ENCODE measurements around the gene OPN1MW3.
A peak's percentile ranks its signal among the peaks of the same experiment; 100 is the strongest.
"Not testable (repeated sequence)": the region's sequence is repeated elsewhere in the genome, so short reads cannot be mapped to it uniquely, and the experiment has no call there.

Gene OPN1MW3

DNA sequence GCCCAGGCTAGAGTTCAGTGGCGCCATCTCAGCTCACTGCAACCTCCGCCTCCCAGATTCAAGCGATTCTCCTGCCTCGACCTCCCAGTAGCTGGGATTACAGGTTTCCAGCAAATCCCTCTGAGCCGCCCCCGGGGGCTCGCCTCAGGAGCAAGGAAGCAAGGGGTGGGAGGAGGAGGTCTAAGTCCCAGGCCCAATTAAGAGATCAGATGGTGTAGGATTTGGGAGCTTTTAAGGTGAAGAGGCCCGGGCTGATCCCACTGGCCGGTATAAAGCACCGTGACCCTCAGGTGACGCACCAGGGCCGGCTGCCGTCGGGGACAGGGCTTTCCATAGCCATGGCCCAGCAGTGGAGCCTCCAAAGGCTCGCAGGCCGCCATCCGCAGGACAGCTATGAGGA is at the start of gene OPN1MW3:
OPN1MW3 (plus strand) TSS at position 301 of the 400 bp plus-strand sequence; CDS start at position 339, 38 bp downstream.
- not testable (repeated sequence) for DNase-seq

DNA sequence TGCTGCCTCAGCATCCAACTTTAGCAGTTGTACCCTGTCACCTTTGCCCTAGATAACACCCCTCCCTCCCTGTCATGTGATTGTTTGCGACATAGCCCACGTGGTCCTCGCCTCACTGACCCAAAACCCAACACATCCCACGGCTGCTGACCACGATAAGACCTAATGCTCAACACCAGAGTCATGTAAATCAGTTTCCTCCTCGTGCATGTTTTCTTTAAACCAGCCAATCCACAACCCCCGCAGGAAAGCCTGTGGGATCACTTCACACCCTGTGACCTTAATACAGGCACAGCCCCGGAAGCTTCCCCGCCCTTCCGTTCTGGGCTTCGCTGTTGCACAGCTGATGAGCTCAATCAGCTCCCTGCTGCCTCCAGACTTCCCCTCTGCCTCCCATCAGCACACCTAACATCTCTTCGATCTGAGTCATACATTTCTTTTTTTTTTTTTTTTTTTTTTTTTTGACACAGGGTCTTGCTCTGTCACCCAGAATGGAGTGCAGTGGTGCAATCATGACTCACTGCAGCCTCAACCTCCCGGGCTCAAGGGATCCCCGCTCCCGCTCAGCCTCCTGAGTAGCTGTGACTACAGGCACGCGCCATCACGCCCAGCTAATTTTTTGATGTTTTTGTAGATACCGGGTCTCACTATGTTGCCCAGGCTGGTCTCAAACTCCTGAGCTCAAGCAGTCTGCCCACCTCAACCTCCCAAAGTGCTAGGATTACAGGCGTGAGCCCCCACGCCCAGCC is 47.5 kb upstream of the OPN1MW3 start:
- not testable (repeated sequence) for DNase-seq

DNA sequence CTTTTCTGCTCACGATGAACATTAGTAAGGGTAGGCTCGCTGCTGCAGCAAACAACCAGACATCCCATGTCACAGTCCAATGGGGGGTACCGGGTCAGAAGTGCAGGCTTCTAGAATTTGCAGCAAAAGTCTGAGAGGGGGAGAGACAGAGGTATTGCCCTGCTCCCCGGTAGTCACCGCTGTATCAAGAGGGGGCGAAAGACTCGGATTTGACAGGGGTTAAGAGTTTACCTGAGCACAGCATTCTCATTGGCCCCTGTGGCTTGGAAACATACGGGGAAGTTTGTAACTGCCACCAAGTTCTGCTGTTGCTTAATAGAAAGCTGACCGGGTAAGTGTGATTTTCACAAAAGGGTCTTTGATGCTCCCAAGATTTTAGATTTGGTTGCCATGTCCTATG is 46.3 kb upstream of the OPN1MW3 start:
- DNase-seq: not testable (repeated sequence)

DNA sequence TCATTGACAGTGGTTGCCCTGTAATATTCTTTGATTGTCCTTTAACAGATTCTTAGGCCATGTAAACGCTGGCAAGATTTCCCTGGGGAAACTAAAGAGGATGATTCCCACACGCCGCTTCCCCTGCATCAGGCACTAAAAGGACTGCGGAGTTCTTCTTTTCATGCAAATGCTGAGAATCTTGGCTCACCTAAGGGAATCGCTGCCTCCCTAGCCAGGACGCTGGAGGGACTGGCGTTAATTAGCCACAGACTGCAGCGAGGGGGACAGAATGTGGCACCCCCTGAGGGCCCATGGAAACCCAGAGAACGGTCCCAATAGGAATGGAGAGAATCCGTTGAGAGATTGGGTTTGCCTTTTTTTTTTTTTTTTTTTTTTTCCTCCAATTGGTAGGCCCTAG is 45.9 kb upstream of the OPN1MW3 start:
- DNase-seq: not testable (repeated sequence)

DNA sequence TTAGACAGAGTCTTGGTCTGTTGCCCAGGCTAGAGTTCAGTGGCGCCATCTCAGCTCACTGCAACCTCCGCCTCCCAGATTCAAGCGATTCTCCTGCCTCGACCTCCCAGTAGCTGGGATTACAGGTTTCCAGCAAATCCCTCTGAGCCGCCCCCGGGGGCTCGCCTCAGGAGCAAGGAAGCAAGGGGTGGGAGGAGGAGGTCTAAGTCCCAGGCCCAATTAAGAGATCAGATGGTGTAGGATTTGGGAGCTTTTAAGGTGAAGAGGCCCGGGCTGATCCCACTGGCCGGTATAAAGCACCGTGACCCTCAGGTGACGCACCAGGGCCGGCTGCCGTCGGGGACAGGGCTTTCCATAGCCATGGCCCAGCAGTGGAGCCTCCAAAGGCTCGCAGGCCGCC is 37.9 kb upstream of the OPN1MW3 start, which contains the start of gene OPN1MW2:
OPN1MW2 (plus strand) TSS at position 301 of the 400 bp plus-strand sequence; CDS start at position 361, 60 bp downstream.
- not testable (repeated sequence) for DNase-seq

DNA sequence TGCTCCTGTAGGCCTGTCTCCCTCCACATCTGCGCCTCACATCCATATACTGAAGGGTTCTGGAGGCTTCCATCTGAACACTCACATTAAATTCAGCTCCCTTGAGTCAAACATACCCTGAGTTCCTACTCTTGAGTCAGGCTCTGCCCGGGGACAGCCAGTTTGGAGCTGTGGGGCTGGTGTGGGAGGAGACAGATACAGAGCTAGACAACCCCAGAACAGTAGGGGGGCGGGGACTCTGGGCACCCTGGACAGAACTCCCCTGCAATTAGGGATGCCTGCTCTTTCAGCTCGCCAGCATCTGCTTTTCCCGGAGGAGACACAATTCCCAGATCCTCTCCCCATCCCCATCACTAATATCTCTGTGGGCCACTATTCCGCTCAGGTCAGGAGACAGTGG is 32.1 kb upstream of the OPN1MW3 start:
- DNase-seq: not testable (repeated sequence)

DNA sequence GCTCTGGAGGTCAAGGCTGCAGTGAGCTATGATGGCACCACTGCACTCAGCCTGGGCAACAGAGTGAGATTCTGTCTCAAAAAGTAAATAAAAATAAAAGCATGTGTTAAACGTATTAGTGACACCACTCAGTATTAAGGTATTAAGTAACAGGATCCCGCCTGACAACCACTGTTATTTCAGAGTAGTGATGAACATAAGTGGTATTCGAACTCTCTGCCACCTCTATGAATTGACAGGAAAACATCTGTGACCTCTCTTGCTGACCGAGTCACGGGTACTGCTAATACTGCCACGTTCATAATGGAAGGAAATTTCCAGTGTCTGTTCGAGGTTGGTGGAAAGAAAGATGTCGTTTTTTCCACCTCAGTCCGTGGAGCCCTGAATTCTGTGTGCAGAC is 30.7 kb upstream of the OPN1MW3 start:
- not testable (repeated sequence) for DNase-seq

DNA sequence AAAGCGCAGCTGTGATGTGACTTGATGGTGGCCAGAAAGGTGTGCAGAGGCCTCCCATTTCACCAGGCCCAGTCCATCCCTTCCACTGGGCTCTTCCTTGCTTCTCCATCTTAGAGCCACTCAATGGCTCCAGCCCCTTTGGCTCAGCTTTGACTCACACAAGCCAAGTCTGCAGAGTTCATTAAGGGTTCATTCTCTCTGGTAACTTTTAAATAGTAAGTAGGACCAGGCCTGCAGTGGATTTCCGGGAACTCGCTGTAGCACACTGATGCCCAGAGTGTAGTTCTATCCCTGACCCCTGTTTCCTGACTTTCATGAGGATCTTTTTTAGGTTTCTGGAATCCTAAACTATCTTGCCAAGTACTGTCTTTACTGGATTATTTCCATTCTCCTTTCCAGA is 25.9 kb upstream of the OPN1MW3 start:
- not testable (repeated sequence) for DNase-seq

DNA sequence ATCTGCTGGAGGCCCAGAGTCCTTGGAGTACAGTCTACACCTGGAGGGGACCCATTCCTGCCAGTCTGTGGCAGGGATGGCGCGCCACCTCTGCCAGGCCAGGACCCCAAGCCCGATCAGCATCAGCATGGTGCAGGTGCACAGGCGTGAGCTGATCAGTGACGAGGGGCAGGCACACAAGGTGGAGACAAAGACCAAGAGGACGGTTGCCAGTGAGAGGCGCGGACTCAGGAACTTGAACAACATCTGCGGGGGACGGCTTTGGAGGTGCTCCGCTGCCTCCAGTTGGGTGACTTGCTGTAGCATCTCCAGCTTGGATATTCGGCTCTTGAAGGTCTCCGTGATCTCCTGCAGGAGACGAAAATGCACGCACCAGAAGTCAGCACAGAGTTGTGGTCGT is 23.8 kb upstream of the OPN1MW3 start:
- not testable (repeated sequence) for DNase-seq

DNA sequence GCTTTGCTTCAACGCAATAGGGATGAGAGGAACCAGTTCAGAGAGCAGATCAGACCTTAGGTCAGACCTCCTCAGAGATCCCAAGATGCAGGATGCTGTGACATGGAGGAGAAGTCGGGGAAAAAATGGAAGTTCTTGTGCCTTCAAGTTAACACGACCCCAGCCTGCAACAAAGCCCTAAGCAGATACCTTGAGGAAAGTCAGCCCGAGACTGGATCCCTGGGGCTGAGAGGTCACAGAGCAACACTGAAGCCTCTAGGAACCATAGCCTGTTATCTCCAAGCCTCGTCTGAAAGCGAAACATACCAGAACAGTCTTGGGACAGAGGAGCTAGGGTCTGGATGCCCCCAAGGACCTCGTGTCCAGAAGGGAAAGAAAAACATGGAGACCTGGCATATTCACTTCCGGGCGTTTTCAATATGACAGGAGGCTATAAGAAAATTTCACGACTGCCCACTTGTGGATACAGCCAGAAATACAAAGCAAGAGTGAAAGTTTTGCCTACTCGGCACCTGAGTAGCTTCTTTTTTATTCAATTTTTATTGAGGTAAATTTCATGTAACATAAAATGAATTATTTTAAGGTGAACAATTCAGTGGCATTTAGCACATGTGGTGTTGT is 18.3 kb upstream of the OPN1MW3 start:
- DNase-seq: not testable (repeated sequence)

DNA sequence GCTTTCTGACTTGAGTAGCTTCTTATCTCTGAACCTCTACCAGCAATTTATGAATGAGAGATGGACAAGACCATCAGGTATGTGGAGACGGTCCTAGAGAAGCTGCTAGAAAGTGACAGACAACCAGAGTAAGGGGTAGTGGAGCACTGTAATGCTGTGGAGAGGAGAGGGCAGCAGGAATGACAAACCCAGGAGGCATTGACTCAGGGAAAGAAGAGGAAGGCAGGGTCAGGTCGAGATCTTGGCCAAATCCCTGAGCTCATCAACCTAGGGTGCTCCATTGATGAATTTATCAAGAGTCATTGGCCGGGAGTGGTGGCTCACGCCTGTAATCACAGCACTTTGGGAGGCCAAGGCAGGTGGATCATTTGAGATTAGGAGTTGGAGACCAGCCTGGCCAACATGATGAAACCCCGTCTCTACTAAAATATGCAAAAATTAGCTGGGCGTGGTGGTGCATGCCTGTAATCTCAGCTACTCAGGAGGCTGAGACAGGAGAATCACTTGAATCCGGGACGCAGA is 17.3 kb upstream of the OPN1MW3 start:
- peak in 1 of 2 donors; percentile 1 for DNase-seq

DNA sequence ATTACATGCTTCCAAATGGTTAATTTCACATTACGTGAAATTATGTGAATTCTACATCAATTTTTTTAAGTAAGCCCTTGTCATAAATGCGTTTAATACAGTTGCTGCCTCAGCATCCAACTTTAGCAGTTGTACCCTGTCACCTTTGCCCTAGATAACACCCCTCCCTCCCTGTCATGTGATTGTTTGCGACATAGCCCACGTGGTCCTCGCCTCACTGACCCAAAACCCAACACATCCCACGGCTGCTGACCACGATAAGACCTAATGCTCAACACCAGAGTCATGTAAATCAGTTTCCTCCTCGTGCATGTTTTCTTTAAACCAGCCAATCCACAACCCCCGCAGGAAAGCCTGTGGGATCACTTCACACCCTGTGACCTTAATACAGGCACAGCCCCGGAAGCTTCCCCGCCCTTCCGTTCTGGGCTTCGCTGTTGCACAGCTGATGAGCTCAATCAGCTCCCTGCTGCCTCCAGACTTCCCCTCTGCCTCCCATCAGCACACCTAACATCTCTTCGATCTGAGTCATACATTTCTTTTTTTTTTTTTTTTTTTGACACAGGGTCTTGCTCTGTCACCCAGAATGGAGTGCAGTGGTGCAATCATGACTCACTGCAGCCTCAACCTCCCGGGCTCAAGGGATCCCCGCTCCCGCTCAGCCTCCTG is 9.9 kb upstream of the OPN1MW3 start:
- DNase-seq: not testable (repeated sequence)

DNA sequence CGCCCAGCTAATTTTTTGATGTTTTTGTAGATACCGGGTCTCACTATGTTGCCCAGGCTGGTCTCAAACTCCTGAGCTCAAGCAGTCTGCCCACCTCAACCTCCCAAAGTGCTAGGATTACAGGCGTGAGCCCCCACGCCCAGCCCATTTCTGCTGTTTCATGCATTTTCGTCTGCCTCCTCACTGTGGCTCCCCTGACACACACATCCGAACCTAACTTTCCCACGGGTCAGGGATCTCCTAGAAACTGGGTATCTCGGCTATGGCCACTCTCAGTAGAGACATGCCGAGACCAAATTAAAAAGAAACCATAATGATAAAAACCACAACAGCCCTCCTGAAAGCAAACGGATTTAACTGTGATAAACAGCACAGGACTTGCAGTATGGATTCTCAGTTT is 9.3 kb upstream of the OPN1MW3 start:
- DNase-seq: not testable (repeated sequence)

DNA sequence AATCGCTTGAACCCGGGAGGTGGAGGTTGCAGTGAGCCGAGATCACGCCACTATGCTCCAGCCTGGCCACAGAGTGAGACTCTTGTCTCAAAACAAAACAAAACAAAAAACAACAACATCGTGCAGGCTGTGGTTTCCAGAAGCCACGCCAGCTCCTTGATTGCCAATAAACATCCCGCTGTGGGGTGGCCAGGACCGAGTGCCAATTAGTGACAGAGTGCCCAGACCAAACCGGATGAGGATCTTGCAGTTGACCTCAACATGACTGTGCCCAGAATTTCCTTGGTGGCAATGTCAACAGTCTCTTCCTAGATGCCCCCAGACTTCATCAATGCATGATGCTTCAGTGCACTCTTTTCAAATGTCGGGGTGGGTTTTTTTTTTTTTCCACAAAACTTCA is 1.3 kb downstream of the OPN1MW3 start:
- DNase-seq: not testable (repeated sequence)

DNA sequence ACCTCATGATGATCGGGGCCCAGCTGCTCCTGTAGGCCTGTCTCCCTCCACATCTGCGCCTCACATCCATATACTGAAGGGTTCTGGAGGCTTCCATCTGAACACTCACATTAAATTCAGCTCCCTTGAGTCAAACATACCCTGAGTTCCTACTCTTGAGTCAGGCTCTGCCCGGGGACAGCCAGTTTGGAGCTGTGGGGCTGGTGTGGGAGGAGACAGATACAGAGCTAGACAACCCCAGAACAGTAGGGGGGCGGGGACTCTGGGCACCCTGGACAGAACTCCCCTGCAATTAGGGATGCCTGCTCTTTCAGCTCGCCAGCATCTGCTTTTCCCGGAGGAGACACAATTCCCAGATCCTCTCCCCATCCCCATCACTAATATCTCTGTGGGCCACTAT is 5.7 kb downstream of the OPN1MW3 start:
- not testable (repeated sequence) for DNase-seq

DNA sequence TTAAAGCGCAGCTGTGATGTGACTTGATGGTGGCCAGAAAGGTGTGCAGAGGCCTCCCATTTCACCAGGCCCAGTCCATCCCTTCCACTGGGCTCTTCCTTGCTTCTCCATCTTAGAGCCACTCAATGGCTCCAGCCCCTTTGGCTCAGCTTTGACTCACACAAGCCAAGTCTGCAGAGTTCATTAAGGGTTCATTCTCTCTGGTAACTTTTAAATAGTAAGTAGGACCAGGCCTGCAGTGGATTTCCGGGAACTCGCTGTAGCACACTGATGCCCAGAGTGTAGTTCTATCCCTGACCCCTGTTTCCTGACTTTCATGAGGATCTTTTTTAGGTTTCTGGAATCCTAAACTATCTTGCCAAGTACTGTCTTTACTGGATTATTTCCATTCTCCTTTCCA is 11.9 kb downstream of the OPN1MW3 start:
- DNase-seq: not testable (repeated sequence)

DNA sequence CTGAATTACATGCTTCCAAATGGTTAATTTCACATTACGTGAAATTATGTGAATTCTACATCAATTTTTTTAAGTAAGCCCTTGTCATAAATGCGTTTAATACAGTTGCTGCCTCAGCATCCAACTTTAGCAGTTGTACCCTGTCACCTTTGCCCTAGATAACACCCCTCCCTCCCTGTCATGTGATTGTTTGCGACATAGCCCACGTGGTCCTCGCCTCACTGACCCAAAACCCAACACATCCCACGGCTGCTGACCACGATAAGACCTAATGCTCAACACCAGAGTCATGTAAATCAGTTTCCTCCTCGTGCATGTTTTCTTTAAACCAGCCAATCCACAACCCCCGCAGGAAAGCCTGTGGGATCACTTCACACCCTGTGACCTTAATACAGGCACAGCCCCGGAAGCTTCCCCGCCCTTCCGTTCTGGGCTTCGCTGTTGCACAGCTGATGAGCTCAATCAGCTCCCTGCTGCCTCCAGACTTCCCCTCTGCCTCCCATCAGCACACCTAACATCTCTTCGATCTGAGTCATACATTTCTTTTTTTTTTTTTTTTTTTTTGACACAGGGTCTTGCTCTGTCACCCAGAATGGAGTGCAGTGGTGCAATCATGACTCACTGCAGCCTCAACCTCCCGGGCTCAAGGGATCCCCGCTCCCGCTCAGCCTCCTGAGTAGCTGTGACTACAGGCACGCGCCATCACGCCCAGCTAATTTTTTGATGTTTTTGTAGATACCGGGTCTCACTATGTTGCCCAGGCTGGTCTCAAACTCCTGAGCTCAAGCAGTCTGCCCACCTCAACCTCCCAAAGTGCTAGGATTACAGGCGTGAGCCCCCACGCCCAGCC is 27.3 kb downstream of the OPN1MW3 start:
- not testable (repeated sequence) for DNase-seq

DNA sequence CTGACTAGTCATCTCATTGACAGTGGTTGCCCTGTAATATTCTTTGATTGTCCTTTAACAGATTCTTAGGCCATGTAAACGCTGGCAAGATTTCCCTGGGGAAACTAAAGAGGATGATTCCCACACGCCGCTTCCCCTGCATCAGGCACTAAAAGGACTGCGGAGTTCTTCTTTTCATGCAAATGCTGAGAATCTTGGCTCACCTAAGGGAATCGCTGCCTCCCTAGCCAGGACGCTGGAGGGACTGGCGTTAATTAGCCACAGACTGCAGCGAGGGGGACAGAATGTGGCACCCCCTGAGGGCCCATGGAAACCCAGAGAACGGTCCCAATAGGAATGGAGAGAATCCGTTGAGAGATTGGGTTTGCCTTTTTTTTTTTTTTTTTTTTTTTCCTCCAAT is 29.0 kb downstream of the OPN1MW3 start:
- DNase-seq: not testable (repeated sequence)

DNA sequence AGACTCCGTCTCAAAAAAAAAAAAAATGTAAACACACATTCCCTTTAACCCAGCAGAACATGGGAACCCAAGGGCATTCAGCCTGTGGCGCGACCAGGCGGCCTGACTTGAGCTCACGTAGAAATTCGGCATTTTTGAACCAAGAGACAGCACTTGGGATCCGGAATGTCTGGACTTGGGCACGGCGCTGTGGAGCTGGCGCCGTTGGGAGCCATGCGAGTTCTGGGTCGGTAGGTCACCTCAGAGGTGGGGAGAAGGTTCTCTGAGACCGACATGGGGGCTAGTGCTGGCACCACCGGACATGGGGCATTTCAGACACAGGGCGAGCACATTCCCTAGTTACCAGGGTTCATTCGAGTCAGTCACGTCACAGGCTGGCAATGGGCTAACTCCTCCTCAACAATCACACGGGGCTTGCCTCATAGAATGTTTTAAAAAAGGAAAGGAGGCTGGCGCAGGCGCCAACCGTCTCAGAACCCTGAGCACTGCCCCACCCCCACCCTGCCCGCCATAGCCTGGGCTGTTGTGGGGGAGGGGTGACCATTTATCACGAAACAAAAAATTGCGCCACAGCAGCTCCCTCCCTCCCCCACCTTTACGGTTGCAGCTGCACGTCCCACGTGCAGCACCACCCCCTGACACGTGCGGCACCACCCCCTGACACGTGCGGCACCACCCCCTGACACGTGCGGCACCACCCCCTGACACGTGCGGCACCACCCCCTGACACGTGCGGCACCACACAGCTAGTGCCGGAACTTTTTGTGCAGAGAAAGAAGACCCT is 37.6 kb downstream of the OPN1MW3 start, which contains the start of gene TEX28:
TEX28 (minus strand) TSS at position 334 of the 784 bp plus-strand sequence. CDS start 3,007 bp downstream, outside the sequence.
- DNase-seq: no peak

DNA sequence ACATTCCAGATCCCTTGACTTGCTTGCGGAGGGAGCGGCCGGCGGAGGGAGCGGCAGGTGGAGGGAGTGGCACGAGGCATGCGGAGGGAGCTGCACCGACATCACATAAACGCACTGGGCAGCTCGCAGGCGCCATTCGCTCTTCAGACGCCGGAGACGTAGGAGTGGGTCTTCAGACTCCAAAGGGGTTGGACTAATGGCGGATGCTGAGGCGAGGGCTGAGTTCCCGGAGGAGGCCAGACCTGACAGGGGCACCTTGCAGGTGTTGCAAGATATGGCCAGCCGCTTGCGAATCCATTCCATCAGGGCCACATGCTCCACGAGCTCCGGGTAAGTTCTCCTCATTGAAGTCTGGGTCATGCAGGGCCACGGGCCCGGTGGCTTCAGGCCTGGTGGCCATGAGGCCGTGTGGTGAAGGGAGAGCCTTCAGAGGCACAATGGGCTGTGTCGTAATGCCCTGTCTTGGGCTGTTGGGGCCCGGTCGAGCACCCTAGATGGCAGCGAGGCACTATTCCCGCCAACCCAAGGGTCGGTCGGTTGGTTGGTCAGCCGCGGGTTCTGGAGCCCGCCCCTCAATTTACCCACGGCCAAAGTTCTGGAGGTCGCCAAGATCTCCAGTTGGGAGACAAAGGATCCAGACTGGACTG is 38.4 kb downstream of the OPN1MW3 start, which contains the start of gene TKTL1:
TKTL1 (plus strand) TSS at position 132 of the 647 bp plus-strand sequence; CDS start at position 197, 65 bp downstream.
- DNase-seq: no peak

DNA sequence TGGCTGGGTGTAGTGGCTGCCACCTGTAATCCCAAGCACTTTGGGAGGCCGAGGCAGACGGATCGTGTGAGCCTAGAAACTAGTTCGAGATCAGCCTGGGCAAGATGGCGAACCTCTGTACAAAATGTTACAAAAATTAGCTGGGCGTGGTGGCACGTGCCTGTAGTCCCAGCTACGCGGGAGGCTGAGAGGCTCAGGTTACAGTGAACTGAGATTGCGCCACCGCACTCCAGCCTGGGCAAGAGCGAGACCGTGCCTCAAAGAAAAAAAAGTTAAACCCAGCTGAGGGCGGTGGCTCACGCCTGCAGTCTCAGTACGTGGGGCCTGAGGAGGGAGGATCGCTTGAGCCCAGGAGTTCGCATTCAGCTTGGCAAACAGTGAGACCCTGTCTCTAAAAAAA is 39.3 kb downstream of the OPN1MW3 start:
- no peak for DNase-seq
